Measurements from ENCODE around the gene SMC1B.
A peak's percentile ranks its signal among the peaks of the same experiment; 100 is the strongest.

The SMC1B gene

DNA sequence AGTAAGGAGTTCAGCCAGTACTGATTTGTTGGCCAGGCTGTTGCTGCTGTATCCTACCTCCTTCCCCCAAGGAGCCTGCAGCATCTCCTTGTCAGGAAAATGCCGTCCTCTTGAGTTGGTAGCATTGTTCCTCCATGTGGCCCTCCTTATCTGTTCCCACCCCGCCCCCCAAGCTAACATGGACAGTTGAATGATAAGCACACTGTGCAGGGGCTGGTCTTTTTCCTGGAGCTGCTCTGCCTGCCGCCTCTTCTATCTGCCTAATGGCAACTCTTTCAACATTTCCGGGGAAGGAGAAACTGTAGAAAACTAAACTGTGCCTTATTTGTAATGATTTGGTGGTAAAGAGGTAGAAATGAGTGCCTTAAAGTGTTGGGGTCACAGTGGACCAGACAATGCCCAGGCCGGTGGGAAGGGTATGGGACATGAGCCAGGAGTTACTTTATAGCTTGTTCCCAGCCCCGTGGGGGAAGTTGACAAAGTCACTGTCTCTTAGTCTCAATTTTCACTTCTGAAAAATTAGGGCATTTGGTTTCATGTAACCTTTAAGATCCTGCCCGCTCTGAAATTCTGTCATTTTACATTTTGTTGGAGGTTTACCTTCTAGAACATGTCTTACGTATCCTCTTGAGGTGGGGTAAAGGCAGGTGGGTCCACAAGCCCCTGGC lies 99.2 kb downstream of the SMC1B start:
- TF ChIP-seq, protein P1, sequence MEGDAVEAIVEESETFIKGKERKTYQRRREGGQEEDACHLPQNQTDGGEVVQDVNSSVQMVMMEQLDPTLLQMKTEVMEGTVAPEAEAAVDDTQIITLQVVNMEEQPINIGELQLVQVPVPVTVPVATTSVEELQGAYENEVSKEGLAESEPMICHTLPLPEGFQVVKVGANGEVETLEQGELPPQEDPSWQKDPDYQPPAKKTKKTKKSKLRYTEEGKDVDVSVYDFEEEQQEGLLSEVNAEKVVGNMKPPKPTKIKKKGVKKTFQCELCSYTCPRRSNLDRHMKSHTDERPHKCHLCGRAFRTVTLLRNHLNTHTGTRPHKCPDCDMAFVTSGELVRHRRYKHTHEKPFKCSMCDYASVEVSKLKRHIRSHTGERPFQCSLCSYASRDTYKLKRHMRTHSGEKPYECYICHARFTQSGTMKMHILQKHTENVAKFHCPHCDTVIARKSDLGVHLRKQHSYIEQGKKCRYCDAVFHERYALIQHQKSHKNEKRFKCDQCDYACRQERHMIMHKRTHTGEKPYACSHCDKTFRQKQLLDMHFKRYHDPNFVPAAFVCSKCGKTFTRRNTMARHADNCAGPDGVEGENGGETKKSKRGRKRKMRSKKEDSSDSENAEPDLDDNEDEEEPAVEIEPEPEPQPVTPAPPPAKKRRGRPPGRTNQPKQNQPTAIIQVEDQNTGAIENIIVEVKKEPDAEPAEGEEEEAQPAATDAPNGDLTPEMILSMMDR (IDR thresholded peaks at IDR 0.05) = no peak
- no peak for TF ChIP-seq ZFX (IDR thresholded peaks at IDR 0.05; ENCODE audit: borderline replicate concordance)
- no peak overlapping the region for H3K27ac ChIP-seq

DNA sequence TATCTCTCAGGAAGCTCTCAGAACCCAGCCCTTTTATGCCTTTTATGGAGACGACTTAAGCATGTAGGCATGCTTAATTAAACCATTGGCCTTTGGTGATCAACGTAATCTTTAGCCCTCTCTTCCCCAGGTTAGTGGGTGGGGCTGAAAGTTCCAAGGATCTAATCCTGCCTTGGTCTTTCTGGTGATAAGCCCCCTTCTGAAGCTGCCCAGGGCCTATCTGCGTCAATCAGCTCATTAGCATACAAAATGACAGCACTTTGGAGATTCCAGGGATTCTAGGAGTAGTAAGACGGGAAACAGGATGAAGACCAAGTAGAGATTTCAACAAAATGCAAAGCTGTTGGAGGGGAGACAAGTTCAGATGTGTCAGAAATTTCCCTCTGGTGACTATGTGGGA lies 100.5 kb downstream of the SMC1B start:
- no peak overlapping the region for H3K27ac ChIP-seq
- no peak for TF ChIP-seq ZFX (IDR thresholded peaks at IDR 0.05; ENCODE audit: borderline replicate concordance)
- TF ChIP-seq, protein P1 (IDR thresholded peaks at IDR 0.05) = no peak

DNA sequence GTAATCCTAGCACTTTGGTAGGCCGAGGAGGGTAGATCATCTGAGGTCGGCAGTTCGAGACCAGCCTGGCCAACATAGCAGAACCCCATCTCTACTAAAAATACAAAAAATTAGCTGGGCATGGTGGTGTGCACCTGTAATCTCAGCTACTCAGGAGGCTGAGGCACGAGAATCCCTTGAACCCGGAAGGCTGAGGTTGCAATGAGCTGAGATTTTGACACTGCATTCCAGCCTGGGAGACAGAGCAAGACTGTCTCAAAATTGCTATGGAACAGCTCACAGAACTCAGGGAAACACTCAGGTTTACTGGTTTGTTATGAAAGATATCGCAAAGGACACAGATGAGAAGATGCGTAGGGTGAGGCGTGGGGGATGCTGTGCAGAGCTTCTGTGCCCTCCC lies 101.0 kb downstream of the SMC1B start:
- H3K27ac ChIP-seq = no peak overlapping the region
- TF ChIP-seq, protein P1 (IDR thresholded peaks at IDR 0.05) = no peak

- H3K27ac ChIP-seq = peak overlapping the region; percentile 87
- no peak for TF ChIP-seq ZFX (IDR thresholded peaks at IDR 0.05; ENCODE audit: borderline replicate concordance)
- TF ChIP-seq, protein P1 (IDR thresholded peaks at IDR 0.05) = no peak
Measured at GRCh38 chr22:45310977-45311531, 102.3 kb downstream of the SMC1B start.

DNA sequence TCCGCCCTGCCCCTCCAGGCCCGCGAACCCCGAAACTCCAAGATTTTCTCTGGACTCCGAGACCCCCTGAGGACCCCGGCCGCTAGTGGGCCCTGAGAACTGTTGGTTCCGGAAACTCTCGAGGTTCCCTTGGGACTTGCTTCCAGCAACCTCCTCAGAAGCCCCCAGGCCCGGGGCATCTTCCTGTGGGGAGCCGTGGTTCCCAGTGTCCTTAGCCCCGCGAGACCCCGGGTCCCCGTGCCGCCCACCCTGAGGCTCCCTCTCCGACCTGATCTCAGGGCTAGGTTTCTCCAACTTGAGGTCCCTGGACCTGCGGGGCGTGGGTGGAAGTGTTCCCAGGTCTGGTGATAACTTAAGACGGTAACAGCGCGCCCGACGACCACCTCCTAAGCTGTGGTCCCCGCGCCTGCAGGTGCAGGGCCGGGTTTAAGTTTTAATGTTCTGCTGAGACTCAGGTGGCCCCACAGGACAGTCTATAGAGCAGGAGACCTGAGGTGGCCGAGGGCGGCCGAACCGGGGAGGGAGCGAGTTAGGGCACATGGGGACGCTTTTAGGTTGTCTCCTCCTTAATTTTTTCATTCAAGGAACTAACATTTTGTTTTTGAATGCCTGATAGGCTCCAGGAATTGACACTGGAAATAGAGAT lies 102.9 kb downstream of the SMC1B start:
- peak overlapping the region; percentile 87 for H3K27ac ChIP-seq
- TF ChIP-seq ZFX (IDR thresholded peaks at IDR 0.05; ENCODE audit: borderline replicate concordance) = no peak
- TF ChIP-seq, protein P1 (IDR thresholded peaks at IDR 0.05) = no peak

DNA sequence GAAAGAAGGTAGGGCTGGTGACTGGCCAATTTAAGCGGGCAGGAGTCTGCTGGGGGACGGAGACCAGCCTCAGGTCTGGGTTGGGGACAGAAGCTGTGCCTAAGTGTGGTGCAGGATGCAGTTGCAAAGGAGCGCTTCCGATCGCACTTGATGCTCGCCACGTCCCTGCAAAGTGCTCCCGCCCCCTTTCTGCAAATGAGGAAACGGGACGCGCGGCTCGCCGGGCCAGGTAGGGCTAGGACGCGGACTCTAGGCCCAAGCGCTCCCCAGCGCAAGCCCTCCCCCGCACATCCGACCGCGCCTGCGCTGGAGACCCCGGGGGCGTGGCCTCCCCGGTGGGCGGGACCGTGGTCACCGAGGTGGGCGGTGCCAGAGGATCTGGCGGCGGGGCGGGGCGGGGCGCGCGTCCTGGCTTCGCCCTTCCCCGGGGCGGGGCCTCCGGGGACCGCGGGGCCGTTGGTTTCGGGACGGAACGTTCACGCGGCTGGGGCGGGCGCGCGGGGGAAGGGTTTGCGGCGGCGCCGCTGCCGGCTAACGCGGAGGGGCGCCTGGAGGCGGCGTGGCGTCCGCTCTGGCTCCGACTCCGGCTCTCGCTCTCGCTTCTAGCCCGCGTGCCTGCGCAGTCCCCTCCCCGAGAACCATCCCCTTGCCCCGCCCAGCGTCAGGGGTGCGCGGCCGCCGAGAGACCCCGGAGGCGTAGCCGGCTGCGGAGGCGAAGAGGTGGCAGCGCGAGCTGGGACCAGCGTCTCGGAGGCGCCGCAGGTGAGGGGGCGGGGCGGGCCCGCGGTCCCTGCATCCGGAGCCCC lies 103.8 kb downstream of the SMC1B start, which contains the start of gene FAM118A:
Gene FAM118A (plus strand): TSS at position 513 of the 806 bp plus-strand sequence. CDS start 12,446 bp downstream, outside the sequence.
- H3K27ac ChIP-seq = peak within 1 kb of the TSS; percentile 87
- no peak for TF ChIP-seq ZFX (IDR thresholded peaks at IDR 0.05; ENCODE audit: borderline replicate concordance)
- TF ChIP-seq, protein P1 (IDR thresholded peaks at IDR 0.05) = 0 out of 2 replicates have a peak, but pooled peaks have one; percentile 6

All from 22Rv1 (cell line).